Measurements from ENCODE around the gene CDH13.

DNA sequence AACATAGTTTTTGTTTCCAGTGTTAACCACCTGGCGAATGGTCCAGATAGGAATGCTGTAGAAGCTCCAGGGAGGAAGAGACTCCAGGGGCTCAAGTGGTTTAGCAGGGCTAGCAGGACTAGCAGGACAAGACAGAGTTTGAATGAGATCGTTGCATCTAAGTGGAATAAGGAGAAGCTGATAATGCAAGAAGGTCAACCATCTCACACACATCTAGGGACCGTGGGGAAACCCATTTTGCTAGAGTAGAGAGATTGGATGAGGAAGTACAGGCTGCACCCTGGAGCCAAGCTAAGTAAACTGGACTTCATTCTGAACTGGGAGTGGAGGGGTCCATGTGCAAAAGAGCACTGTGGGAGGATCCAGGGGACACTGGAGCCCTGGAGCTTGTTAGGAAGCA is 1094.9 kb downstream of the CDH13 start:
- TF ChIP-seq, protein P1, sequence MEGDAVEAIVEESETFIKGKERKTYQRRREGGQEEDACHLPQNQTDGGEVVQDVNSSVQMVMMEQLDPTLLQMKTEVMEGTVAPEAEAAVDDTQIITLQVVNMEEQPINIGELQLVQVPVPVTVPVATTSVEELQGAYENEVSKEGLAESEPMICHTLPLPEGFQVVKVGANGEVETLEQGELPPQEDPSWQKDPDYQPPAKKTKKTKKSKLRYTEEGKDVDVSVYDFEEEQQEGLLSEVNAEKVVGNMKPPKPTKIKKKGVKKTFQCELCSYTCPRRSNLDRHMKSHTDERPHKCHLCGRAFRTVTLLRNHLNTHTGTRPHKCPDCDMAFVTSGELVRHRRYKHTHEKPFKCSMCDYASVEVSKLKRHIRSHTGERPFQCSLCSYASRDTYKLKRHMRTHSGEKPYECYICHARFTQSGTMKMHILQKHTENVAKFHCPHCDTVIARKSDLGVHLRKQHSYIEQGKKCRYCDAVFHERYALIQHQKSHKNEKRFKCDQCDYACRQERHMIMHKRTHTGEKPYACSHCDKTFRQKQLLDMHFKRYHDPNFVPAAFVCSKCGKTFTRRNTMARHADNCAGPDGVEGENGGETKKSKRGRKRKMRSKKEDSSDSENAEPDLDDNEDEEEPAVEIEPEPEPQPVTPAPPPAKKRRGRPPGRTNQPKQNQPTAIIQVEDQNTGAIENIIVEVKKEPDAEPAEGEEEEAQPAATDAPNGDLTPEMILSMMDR (conservative IDR thresholded peaks at IDR 0.05; ENCODE audit: low read length) = no peak
- TF ChIP-seq EZH2phosphoT487 (IDR thresholded peaks at IDR 0.05; ENCODE audit: borderline replicate concordance, low read depth, low read length) = no peak

Data from OCI-LY7 (cell line).